Epithelial cell of prostate (primary cell): ENCODE results near the gene PYGB.
"Not testable (repeated sequence)": the region's sequence is repeated elsewhere in the genome, so short reads cannot be mapped to it uniquely, and the experiment has no call there.

ENCODE experiments used
- DNase-seq: peaks from one replicate; pipeline ENCODE4 v3.0.0-alpha.2; 2011; ENCODE audit warnings: low read depth, low spot score
- H3K27ac ChIP-seq: fragments of 450-650 bp; 2 replicates; pipeline ENCODE4 v1.5.1; 2017; ENCODE audit warnings: mild to moderate bottlenecking

The PYGB gene

GRCh38 chr20:25259788-25260254, 11.9 kb downstream of the PYGB start:
- DNase-seq = no peak
- no peak overlapping the region for H3K27ac ChIP-seq

- not testable (repeated sequence) for DNase-seq, H3K27ac ChIP-seq
These were observed 13.0 kb downstream of the PYGB start for GRCh38 chr20:25260770-25261437.

GRCh38 chr20:25269057-25269832, 21.4 kb downstream of the PYGB start:
- DNase-seq = no peak

GRCh38 chr20:25269833-25270170, 21.9 kb downstream of the PYGB start:
- no peak overlapping the region for H3K27ac ChIP-seq
- no peak for DNase-seq

More at GRCh38 chr20:25269057-25269832, 21.4 kb downstream of the PYGB start:
- no peak overlapping the region for H3K27ac ChIP-seq

GRCh38 chr20:25270829-25271251, 23.0 kb downstream of the PYGB start:
- DNase-seq = no peak
- H3K27ac ChIP-seq = peak overlapping the region; percentile 6

GRCh38 chr20:25271486-25272222, 23.8 kb downstream of the PYGB start:
- DNase-seq = no peak
- H3K27ac ChIP-seq = peak overlapping the region; percentile 6

- no peak overlapping the region for H3K27ac ChIP-seq
- DNase-seq = no peak
These were observed 24.5 kb downstream of the PYGB start for GRCh38 chr20:25272223-25273000.

- DNase-seq = no peak
These were observed 25.2 kb downstream of the PYGB start for GRCh38 chr20:25273046-25273445.

GRCh38 chr20:25273541-25274358, 25.9 kb downstream of the PYGB start:
- no peak overlapping the region for H3K27ac ChIP-seq

More at GRCh38 chr20:25273046-25273445, 25.2 kb downstream of the PYGB start:
- H3K27ac ChIP-seq = no peak overlapping the region

GRCh38 chr20:25274481-25274880, 26.6 kb downstream of the PYGB start:
- DNase-seq = no peak
- H3K27ac ChIP-seq = no peak overlapping the region

More at GRCh38 chr20:25273541-25274358, 25.9 kb downstream of the PYGB start:
- DNase-seq = no peak

GRCh38 chr20:25274891-25275812, 27.3 kb downstream of the PYGB start:
- DNase-seq = no peak
- H3K27ac ChIP-seq = no peak overlapping the region

GRCh38 chr20:25275813-25276532, 28.1 kb downstream of the PYGB start:
- no peak for DNase-seq
- no peak overlapping the region for H3K27ac ChIP-seq

- no peak overlapping the region for H3K27ac ChIP-seq
- DNase-seq = no peak
These were observed 28.7 kb downstream of the PYGB start for GRCh38 chr20:25276533-25277050.

- no peak for DNase-seq
- no peak overlapping the region for H3K27ac ChIP-seq
These were observed 29.3 kb downstream of the PYGB start for GRCh38 chr20:25277051-25277801.

GRCh38 chr20:25277941-25278521, 30.1 kb downstream of the PYGB start:
- no peak overlapping the region for H3K27ac ChIP-seq
- DNase-seq = no peak

- H3K27ac ChIP-seq = peak overlapping the region; percentile 58
- DNase-seq = no peak
These were observed 30.9 kb downstream of the PYGB start for GRCh38 chr20:25278636-25279361.
